HFFc6 (cell line): ENCODE data around the gene PTPN7. TPM values are rescaled to one million over a fixed set of nuclear protein-coding genes. Genes with fewer than 3 reads are reported as not detected.

ENCODE experiments used
- DNase-seq: peaks from one replicate; pipeline ENCODE4 v3.0.0-alpha.2; 2018
- H3K27ac Mint-ChIP-seq: 2 replicates; pipeline ENCODE4 v1.8.0; 2020; ENCODE audit warnings: mild to moderate bottlenecking, mixed read lengths
- H3K27me3 Mint-ChIP-seq: 2 replicates; pipeline ENCODE4 v1.8.0; 2021; ENCODE audit warnings: mild to moderate bottlenecking, moderate library complexity, mixed read lengths; ENCODE audit not compliant: insufficient read depth
- H3K36me3 Mint-ChIP-seq: 2 replicates; pipeline ENCODE4 v1.8.0; 2021; ENCODE audit warnings: low read depth, mixed read lengths
- H3K4me1 Mint-ChIP-seq: 2 replicates; pipeline ENCODE4 v1.8.0; 2020; ENCODE audit warnings: low read depth, mixed read lengths
- H3K4me3 Mint-ChIP-seq: 2 replicates; pipeline ENCODE4 v1.8.0; 2020; ENCODE audit warnings: mild to moderate bottlenecking, moderate library complexity, mixed read lengths
- H3K9me3 Mint-ChIP-seq: 2 replicates; pipeline ENCODE4 v1.8.0; 2020; ENCODE audit warnings: mild to moderate bottlenecking, mixed read lengths
- CTCF ChIP-seq: fragments of 200-600 bp; sonication (generic); IDR thresholded peaks from 2 replicates; pipeline ENCODE4 v1.5.0; 2021; ENCODE audit warnings: antibody characterized with exemption, mild to moderate bottlenecking
- total RNA-seq, 6 experiments: library from RNA; stranded (reverse); fragmentation: NEBNext Ultra II Directional; extraction: Animal tissue kit (Norgen Biotek cat#: 25700); gene quantifications; 2 replicates in 1 of 6; 3 replicates in 5 of 6; pipeline ENCODE4 v1.2.3, GENCODE V29; 2021

Gene PTPN7
- total RNA-seq, 6 experiments from 2014 or later, result not detected

GRCh38 chr1:202200112-202200548, 39.7 kb upstream of the PTPN7 start:
- DNase-seq, result no peak
- TF ChIP-seq CTCF, result no peak

GRCh38 chr1:202199040-202199889, 38.9 kb upstream of the PTPN7 start:
- H3K4me3 Mint-ChIP-seq, result no peak overlapping the region
- no peaks in the 10 kb centered on the region for H3K36me3 Mint-ChIP-seq
- H3K27ac Mint-ChIP-seq, result no peak overlapping the region
- H3K9me3 Mint-ChIP-seq, result no peaks in the 10 kb centered on the region
- no peak for DNase-seq
- peaks cover 50% of the 10 kb centered on the region for H3K27me3 Mint-ChIP-seq
- peaks cover 6% of the 10 kb centered on the region; the same call in 1 of the 2 replicates for H3K4me1 Mint-ChIP-seq
- TF ChIP-seq CTCF, result no peak

More at GRCh38 chr1:202200112-202200548, 39.7 kb upstream of the PTPN7 start:
- Mint-ChIP-seq H3K36me3 (no peaks in the 10 kb centered on the region), H3K4me1 (peaks cover 6% of the 10 kb centered on the region; the same call in 1 of the 2 replicates), H3K4me3 (no peak overlapping the region), H3K27me3 (peaks cover 43% of the 10 kb centered on the region), H3K27ac (no peak overlapping the region), H3K9me3 (no peaks in the 10 kb centered on the region)

GRCh38 chr1:202198366-202198724, 37.9 kb upstream of the PTPN7 start:
- Mint-ChIP-seq H3K27ac (no peak overlapping the region), H3K4me1 (peaks cover 6% of the 10 kb centered on the region; the same call in 1 of the 2 replicates), H3K4me3 (no peak overlapping the region), H3K36me3 (no peaks in the 10 kb centered on the region), H3K9me3 (no peaks in the 10 kb centered on the region), H3K27me3 (peaks cover 54% of the 10 kb centered on the region)
- DNase-seq, result no peak
- no peak for TF ChIP-seq CTCF

GRCh38 chr1:202197653-202198365, 37.4 kb upstream of the PTPN7 start:
- Mint-ChIP-seq H3K36me3 (no peaks in the 10 kb centered on the region), H3K4me3 (no peak overlapping the region), H3K9me3 (no peaks in the 10 kb centered on the region), H3K4me1 (peaks cover 6% of the 10 kb centered on the region; the same call in 1 of the 2 replicates), H3K27me3 (peaks cover 54% of the 10 kb centered on the region), H3K27ac (no peak overlapping the region)
- TF ChIP-seq CTCF, result no peak
- DNase-seq, result no peak

GRCh38 chr1:202194328-202194648, 33.9 kb upstream of the PTPN7 start:
- Mint-ChIP-seq H3K27ac (no peak overlapping the region), H3K36me3 (no peaks in the 10 kb centered on the region), H3K9me3 (no peaks in the 10 kb centered on the region), H3K4me1 (no peaks in the 10 kb centered on the region), H3K27me3 (peaks cover 50% of the 10 kb centered on the region), H3K4me3 (no peak overlapping the region)
- DNase-seq, result no peak
- no peak for TF ChIP-seq CTCF
